Prostate gland (tissue), 2 donors: ENCODE data around the gene BAG5.

Experiments used
- POLR2AphosphoS5 ChIP-seq: sonication (generic); formaldehyde crosslinking; IDR thresholded peaks from one replicate; pipeline ENCODE4 v1.6.1; 2017; ENCODE audit warnings: antibody characterized with exemption
- TF ChIP-seq, protein P1 (sequence below), 4 experiments: fragments of 200-600 bp in 2 of 4; fragments of 450-650 bp in 2 of 4; sonication (generic) in 2 of 4; IDR thresholded peaks; 1 replicate in 3 of 4; 2 replicates in 1 of 4; pipeline ENCODE4 v1.5.1; 2016 to 2019; ENCODE audit warnings: antibody characterized with exemption in 4 of 4, mild to moderate bottlenecking in 2 of 4, moderate library complexity in 2 of 4

DNA sequence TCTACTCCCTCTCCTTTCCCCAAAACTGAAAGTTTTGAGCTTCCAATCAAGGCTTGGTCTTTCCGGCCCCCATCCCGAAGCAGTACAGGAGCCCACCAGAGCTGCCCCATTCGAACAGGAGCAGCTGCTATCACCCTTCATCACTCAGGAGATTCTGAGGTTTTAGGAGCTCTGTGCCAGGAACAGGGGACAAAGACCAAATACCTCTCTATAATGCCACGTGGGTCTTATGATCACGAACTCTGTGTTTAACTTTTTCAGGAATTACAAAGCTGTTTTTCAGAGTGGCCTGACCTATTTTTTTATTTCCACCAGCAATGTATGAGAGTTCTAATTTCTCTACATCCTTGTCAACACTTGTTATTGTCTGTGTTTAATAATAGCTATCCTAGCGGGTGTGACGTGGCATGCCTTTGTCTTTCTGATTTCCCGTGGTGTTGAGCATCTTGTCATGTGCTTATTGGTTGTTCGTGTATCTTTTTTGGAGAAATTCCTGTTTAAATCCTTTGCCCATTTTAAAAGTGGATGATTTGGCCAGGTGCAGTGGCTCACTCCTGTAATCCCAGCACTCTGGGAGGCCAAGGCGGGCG, 22.0 kb upstream of the BAG5 start:
- TF ChIP-seq, protein P1, sequence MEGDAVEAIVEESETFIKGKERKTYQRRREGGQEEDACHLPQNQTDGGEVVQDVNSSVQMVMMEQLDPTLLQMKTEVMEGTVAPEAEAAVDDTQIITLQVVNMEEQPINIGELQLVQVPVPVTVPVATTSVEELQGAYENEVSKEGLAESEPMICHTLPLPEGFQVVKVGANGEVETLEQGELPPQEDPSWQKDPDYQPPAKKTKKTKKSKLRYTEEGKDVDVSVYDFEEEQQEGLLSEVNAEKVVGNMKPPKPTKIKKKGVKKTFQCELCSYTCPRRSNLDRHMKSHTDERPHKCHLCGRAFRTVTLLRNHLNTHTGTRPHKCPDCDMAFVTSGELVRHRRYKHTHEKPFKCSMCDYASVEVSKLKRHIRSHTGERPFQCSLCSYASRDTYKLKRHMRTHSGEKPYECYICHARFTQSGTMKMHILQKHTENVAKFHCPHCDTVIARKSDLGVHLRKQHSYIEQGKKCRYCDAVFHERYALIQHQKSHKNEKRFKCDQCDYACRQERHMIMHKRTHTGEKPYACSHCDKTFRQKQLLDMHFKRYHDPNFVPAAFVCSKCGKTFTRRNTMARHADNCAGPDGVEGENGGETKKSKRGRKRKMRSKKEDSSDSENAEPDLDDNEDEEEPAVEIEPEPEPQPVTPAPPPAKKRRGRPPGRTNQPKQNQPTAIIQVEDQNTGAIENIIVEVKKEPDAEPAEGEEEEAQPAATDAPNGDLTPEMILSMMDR (IDR thresholded peaks at IDR 0.05): no peak
- TF ChIP-seq POLR2AphosphoS5: no peak
